Keratinocyte (primary cell): ENCODE measurements around the gene CHERP. TPM values are rescaled to one million over a fixed set of nuclear protein-coding genes. Genes with fewer than 3 reads are reported as not detected.

ENCODE experiments used
- DNase-seq: peaks from one replicate; pipeline ENCODE4 v3.0.0-alpha.2; 2011; ENCODE audit warnings: low read depth, missing footprints, low spot score
- FAIRE-seq: peaks from 2 replicates; lab custom pipeline; 2011; peaks lifted over from hg19 to GRCh38; lab: Jason Lieb, UNC
- H2AFZ ChIP-seq: 2 replicates; pipeline ENCODE4 v1.6.0; 2012; ENCODE audit warnings: low read length, control low read depth, inconsistent platforms; ENCODE audit not compliant: control insufficient read depth
- H3K27ac ChIP-seq: 2 replicates; pipeline ENCODE4 v1.5.1; 2011; ENCODE audit warnings: low read length; ENCODE audit not compliant: control insufficient read depth, insufficient read depth
- H3K27me3 ChIP-seq: 3 replicates; pipeline ENCODE4 v1.6.0; 2011; ENCODE audit warnings: low read length; ENCODE audit not compliant: control insufficient read depth, insufficient read depth; ENCODE audit errors: extremely low read depth
- H3K36me3 ChIP-seq, 2 experiments: 2 replicates in 1 of 2; 3 replicates in 1 of 2; pipeline ENCODE4 v1.5.1; 2011; ENCODE audit warnings: low read length in 2 of 2, mild to moderate bottlenecking in 1 of 2; ENCODE audit not compliant: control insufficient read depth in 2 of 2, insufficient read depth in 2 of 2; ENCODE audit errors: extremely low read depth in 1 of 2
- H3K4me1 ChIP-seq: 3 replicates; pipeline ENCODE4 v1.5.1; 2011; ENCODE audit warnings: low read length; ENCODE audit not compliant: control insufficient read depth, insufficient read depth; ENCODE audit errors: extremely low read depth
- H3K4me2 ChIP-seq: 3 replicates; pipeline ENCODE4 v1.6.0; 2011; ENCODE audit warnings: low read depth, low read length; ENCODE audit not compliant: control insufficient read depth, insufficient read depth; ENCODE audit errors: extremely low read depth
- H3K4me3 ChIP-seq, 3 experiments: fragments of 200-600 bp in 1 of 3; sonication (generic) in 1 of 3; 2 replicates in 2 of 3; 3 replicates in 1 of 3; pipeline ENCODE4 v1.5.1; 2011 to 2016; ENCODE audit warnings: low read length in 3 of 3, mild to moderate bottlenecking in 3 of 3, control low read depth in 2 of 3, inconsistent platforms in 1 of 3, low read depth in 1 of 3, mixed read lengths in 1 of 3, mixed run types in 1 of 3, moderate library complexity in 1 of 3; ENCODE audit not compliant: control insufficient read depth in 2 of 3, insufficient read depth in 2 of 3; ENCODE audit errors: extremely low read depth in 1 of 3
- H3K79me2 ChIP-seq: 2 replicates; pipeline ENCODE4 v1.6.0; 2012; ENCODE audit warnings: low read length; ENCODE audit not compliant: control insufficient read depth, insufficient read depth
- H3K9ac ChIP-seq: 3 replicates; pipeline ENCODE4 v1.6.0; 2011; ENCODE audit warnings: low read length; ENCODE audit not compliant: control insufficient read depth, insufficient read depth; ENCODE audit errors: extremely low read depth
- H3K9me1 ChIP-seq: 3 replicates; pipeline ENCODE4 v1.6.0; 2011; ENCODE audit warnings: low read length; ENCODE audit not compliant: control insufficient read depth, insufficient read depth; ENCODE audit errors: extremely low read depth
- H3K9me3 ChIP-seq: 2 replicates; pipeline ENCODE4 v1.5.1; 2012; ENCODE audit warnings: low read depth, low read length; ENCODE audit not compliant: control insufficient read depth
- H4K20me1 ChIP-seq: 3 replicates; pipeline ENCODE4 v1.6.0; 2011; ENCODE audit warnings: low read length; ENCODE audit not compliant: control insufficient read depth, insufficient read depth; ENCODE audit errors: extremely low read depth
- EZH2 ChIP-seq: IDR thresholded peaks from one replicate; pipeline ENCODE4 v1.6.1; 2012; ENCODE audit warnings: inconsistent platforms, mild to moderate bottlenecking, low read length, moderate library complexity
- dilution Hi-C: fragments of 300-500 bp; cut with MboI; formaldehyde crosslinking; loops from one replicate; pipeline ENCODE4 v1.7.0; 2020; ENCODE audit warnings: low sequenced_read_pairs; ENCODE audit not compliant: extremely low pct_ligation_motif_present
- polyA plus RNA-seq, 5 experiments: library from polyadenylated mRNA; depleted of rRNA in 3 of 5; stranded (reverse) in 3 of 5; stranded (forward) in 1 of 5; unstranded in 1 of 5; fragments of >200 nt; gene quantifications; 1 replicate in 1 of 5; 2 replicates in 3 of 5; 3 replicates in 1 of 5; pipeline versions ENCODE4 v1.2.1 to v1.2.3, GENCODE V29; 2011 to 2012; ENCODE audit warnings: missing spikeins in 2 of 5, low read depth in 1 of 5, low replicate concordance in 1 of 5
- TF ChIP-seq, protein P1 (sequence below), 3 experiments: IDR thresholded peaks in 1 of 3; conservative IDR thresholded peaks in 1 of 3; optimal IDR thresholded peaks in 1 of 3; 2 replicates in 2 of 3; 3 replicates in 1 of 3; pipeline versions ENCODE3 to v1.5.1; 2011; ENCODE audit warnings: low read length in 3 of 3, mild to moderate bottlenecking in 3 of 3, moderate library complexity in 2 of 3, control low read depth in 1 of 3, inconsistent platforms in 1 of 3; ENCODE audit not compliant: insufficient read depth in 2 of 3; ENCODE audit errors: extremely low read depth in 1 of 3

Gene CHERP
- polyA plus RNA-seq, 1 donor (not counting 4 experiments of a cell fraction or from before 2014, with no cell fraction given), result 3.6 TPM

DNA sequence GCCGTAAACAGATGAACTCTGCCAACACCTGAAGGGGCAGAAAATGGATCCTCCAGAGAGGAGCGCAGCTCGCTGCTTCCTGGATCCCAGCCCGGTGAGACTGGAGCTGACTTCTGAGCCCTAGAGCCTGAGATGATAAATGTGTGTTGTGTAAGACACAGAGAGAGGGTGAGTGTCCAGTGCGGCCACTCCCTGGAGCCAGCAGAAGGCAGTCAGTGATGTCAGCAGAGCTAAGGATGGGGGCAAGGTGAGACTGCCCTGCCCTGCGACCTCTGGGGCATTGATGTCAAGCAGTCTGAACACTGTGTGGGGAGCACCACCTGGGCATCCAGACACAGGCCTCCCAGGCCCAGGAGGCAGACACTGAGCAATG lies 39.7 kb upstream of the CHERP start:
- no peak overlapping the region for H3K4me2 ChIP-seq
- H3K36me3 ChIP-seq, result peaks cover 10 to 14% of the 10 kb centered on the region in 2 experiments
- no peak overlapping the region for H2AFZ ChIP-seq
- H3K9ac ChIP-seq, result no peak overlapping the region
- peaks cover 5% of the 10 kb centered on the region for H4K20me1 ChIP-seq
- FAIRE-seq (no peak), DNase-seq (no peak)
- H3K4me3 ChIP-seq, result no peak overlapping the region
- H3K27ac ChIP-seq, result no peak overlapping the region
- H3K9me1 ChIP-seq, result peaks cover 17% of the 10 kb centered on the region
- H3K9me3 ChIP-seq, result no peaks in the 10 kb centered on the region
- dilution Hi-C loops, result no loop called here
- H3K4me1 ChIP-seq, result peaks cover 44% of the 10 kb centered on the region
- H3K79me2 ChIP-seq, result peaks cover 95% of the 10 kb centered on the region
- TF ChIP-seq, protein P1, sequence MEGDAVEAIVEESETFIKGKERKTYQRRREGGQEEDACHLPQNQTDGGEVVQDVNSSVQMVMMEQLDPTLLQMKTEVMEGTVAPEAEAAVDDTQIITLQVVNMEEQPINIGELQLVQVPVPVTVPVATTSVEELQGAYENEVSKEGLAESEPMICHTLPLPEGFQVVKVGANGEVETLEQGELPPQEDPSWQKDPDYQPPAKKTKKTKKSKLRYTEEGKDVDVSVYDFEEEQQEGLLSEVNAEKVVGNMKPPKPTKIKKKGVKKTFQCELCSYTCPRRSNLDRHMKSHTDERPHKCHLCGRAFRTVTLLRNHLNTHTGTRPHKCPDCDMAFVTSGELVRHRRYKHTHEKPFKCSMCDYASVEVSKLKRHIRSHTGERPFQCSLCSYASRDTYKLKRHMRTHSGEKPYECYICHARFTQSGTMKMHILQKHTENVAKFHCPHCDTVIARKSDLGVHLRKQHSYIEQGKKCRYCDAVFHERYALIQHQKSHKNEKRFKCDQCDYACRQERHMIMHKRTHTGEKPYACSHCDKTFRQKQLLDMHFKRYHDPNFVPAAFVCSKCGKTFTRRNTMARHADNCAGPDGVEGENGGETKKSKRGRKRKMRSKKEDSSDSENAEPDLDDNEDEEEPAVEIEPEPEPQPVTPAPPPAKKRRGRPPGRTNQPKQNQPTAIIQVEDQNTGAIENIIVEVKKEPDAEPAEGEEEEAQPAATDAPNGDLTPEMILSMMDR (optimal IDR thresholded peaks at IDR 0.05 in 1 of 3, IDR thresholded peaks at IDR 0.05 in 1 of 3, conservative IDR thresholded peaks at IDR 0.05 in 1 of 3; ENCODE audit: extremely low read depth in 1 of 3, insufficient read depth in 2 of 3, low read length in 3 of 3), result no peak
- no peak for TF ChIP-seq EZH2
- H3K27me3 ChIP-seq, result no peaks in the 10 kb centered on the region

DNA sequence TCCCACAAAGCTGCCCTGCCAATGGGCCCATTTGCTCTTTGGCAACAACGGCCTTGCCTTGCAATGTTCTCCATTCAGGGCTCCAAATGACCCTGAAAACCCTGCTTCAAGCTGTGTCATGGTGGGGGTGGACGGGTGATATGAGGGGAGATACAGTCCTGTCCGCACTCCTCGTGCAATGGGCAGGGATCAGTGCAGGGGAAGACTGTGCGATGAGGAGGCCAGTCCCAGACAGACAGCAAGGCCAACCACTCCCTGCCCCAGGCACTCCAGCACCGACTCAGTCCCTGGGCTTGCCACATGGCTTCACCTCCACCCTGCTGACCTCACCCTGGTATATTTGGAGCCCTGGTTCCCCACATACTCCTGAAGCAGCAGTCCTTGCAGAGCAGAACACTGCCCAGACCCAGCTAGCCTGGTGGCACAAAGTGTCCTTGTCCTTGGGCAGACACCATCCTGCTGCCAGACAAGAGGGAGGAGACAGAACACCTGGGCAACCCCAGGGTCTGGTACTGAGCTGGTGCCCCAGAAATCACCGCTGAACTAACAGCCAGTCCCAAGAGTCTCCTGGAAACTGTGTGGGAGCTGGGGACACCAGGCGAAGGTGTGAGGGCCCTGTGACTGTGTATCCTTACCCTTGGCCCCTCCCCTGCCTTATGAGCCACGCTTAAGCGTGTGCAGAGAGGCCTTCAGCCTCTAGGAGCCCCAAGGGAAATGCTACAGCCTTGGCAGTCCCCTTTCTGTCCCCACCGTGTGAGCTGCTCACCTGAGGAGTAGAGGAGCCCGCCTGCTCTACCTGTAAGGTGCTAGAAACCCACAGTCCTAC lies 39.1 kb upstream of the CHERP start:
- FAIRE-seq, result no peak
- Histone ChIP-seq H3K9me1 (peaks cover 12% of the 10 kb centered on the region), H3K9ac (no peak overlapping the region), H3K79me2 (peaks cover 95% of the 10 kb centered on the region), H3K9me3 (no peaks in the 10 kb centered on the region), H3K27me3 (no peaks in the 10 kb centered on the region), H2AFZ (no peak overlapping the region), H4K20me1 (peaks cover 5% of the 10 kb centered on the region), H3K4me1 (peaks cover 38% of the 10 kb centered on the region), H3K36me3 (peaks cover 13% of the 10 kb centered on the region in 2 experiments), H3K4me3 (no peak overlapping the region), H3K4me2 (no peak overlapping the region), H3K27ac (no peak overlapping the region)
- DNase-seq, result no peak
- TF ChIP-seq, protein P1 (optimal IDR thresholded peaks at IDR 0.05 in 1 of 3, IDR thresholded peaks at IDR 0.05 in 1 of 3, conservative IDR thresholded peaks at IDR 0.05 in 1 of 3; ENCODE audit: extremely low read depth in 1 of 3, insufficient read depth in 2 of 3, low read length in 3 of 3), result no peak
- TF ChIP-seq EZH2, result no peak
- dilution Hi-C loops, result no loop called here
